Smooth muscle cell of the brain vasculature (primary cell): ENCODE measurements around the gene POGLUT2.

ENCODE experiments used
- DNase-seq: peaks from one replicate; pipeline ENCODE4 v3.0.0-alpha.2; 2012; ENCODE audit warnings: low read depth, low spot score

POGLUT2 gene

DNA sequence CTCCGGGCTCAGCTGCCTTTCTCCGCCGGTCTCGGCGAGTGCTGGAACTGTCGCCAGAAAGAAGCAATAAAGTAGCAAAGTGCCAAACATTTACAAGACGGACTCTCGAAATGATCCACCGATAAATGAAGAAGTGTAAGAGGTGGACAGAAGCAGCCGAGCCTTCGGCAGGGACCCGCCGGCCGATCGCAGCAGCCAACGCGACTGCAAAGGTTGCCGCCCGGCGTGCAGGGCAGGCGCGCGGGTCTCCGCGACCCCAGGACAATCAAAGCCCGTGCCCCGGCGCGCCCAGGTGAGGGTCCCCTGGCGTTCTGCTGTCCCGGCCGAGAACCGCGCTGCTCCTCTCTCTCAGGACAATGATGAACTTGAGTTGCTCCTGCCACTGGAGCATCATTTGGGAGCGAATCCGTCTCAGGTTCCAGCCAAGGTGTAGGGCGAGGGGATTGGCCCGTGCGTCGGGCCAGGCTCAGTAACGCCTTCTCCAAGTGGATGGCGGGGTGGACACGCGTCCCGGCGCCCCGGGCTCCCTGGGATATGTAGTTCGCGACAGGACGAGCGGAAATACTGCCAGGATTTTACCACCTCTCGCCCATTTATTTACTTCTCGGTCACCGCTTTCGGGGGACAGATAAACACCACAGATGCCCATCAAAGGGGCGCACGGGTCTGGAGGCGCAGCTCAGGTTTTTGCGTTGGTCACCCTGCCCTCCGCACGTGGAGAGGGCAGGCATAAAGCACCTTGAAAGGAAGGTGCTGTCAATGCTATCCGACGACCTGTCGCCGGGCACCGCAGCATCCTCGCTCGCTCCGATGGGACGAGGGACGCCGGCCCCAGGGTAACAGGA is at the start of gene POGLUT2, which contains the start of gene BIVM:
Gene POGLUT2, minus strand, starts transcription at position 396 of the 845 bp plus-strand sequence. Its CDS starts 306 bp downstream, at position 90.
Gene BIVM, plus strand, starts transcription at position 539 of the 845 bp plus-strand sequence. CDS start 8,149 bp downstream, outside the sequence.
- peak; percentile 71 for DNase-seq

DNA sequence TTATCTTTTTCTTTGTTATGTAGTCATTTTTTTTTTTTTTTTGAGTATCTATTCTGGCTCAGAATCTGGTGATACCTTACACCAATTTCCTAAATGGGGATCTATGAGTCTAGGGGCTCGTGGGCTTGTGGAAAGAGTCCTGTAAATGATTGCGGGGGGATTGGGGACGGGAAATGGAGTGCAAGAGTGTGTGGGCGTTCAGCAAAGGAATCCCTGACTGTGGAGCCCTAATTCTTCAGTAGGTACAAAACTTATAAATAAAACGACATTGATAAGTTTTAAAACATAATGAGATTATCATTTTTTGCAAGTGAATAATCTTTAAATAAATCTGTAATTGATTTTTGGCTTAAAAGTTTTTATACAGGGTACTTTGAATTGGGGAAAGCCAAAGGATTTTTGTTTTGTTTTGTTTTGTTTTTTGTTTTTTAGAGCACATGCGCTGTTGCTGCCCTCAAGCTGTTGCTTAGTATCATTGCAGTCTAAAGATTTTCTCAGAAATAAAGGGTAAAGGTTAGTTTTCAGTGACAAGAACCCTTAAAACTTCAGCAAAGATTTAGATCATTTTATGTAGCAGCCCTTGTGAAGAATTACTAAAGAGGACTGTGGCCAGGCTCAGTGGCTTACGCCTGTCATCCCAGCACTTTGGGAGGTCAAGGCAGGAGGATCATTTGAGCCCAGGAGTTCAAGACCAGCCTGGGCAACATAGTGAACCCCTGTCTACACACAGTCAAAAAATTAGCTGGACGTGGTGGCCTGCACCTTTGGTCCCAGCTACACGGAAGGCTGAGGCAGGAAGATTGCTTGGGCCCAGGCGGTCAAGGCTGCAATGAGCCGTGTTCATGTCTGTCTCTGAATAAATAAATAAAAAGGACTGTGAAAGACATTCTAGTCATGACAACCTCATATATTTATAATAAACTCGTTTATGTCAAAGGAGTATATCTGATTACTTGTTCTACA is 48.8 kb upstream of the POGLUT2 start:
- no peak for DNase-seq

DNA sequence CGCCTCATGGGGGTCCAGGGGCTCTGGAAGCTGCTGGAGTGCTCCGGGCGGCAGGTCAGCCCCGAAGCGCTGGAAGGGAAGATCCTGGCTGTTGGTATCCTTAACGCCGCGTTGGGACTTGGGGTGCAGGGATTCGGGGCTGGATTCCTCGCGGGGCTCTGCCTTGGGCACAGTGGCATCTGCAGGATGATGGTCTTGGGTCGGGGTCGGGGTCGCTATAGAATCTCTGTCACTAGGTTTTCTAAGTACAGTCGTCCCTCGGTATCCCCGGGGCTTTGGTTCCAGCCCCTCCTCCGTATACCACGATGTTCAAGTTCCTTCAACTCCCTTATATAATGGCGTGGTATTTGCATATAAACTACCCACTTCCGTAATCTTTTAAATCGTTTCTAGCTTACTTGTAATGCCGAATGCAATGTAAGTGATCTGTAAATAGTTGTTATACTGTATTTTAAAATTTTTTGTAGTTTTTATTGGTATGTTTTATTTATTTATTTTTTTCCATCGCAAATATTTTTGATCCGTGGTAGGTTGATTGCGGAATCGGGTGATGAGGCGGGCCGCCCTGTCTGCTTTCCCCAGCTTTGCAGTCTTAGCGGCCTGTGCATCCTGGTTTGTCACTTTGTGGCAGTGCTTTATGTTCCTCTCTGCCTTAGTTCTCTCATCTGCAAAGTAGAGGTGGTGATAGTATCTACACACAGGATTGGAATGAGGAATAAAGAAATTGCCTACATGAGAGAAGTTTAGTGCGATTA is 47.7 kb upstream of the POGLUT2 start:
- DNase-seq, result no peak

DNA sequence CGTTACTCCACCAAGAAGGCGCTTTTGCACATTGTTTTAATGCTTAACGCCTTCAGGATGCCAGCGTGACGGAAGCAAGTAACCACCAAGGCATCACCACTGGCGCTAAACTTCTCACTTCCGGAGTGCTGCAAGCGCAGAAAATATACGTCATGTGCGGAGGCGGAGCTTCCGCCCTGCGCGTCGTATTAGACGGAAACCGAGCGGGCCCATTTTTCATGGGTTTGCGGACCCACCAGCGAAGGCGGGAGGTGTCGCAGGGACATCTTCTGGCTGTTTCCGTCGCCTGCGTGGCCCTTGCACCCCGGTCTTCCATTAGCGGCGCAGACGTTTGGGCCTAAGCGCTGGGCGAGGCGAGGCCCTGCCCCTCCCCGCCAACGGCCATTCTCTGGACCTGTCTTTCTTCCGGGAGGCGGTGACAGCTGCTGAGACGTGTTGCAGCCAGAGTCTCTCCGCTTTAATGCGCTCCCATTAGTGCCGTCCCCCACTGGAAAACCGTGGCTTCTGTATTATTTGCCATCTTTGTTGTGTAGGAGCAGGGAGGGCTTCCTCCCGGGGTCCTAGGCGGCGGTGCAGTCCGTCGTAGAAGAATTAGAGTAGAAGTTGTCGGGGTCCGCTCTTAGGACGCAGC is 47.0 kb upstream of the POGLUT2 start, which contains the start of gene ERCC5:
Gene ERCC5, plus strand, starts transcription at position 403 of the 631 bp plus-strand sequence. CDS start 235 bp downstream, outside the sequence.
- DNase-seq, result peak; percentile 88

DNA sequence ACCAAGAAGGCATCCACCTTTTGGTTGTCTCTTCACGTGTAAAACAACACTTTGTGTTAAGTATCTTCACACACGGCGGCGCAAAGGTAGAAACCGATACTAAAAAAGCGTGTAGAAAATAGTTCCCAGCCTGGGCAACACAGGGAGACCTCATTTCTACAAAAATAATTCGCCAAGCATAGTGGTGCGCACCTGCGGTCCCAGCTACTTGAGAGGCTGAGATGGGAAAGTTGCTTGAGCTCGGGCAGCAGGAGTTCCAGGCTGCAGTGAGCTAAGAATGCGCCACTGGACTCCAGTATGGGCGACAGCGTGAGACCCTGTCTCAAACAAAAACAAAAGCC is 46.5 kb upstream of the POGLUT2 start:
- no peak for DNase-seq

DNA sequence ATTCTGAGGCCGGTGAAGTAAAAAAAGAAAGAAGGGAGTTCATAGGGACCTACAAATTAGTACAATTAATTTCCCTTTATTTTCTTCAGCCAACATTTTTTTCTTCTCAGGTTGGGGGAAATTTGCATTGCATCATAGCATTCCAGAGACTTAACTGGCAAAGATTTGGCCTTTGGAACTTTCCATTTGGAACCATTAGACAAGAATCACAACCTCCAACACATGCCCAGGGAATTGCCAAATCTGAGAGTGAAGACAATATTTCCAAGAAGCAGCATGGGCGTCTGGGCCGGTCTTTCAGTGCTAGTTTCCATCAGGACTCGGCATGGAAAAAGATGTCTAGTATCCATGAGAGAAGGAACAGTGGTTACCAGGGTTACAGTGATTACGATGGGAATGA is 40.7 kb upstream of the POGLUT2 start:
- DNase-seq, result no peak

DNA sequence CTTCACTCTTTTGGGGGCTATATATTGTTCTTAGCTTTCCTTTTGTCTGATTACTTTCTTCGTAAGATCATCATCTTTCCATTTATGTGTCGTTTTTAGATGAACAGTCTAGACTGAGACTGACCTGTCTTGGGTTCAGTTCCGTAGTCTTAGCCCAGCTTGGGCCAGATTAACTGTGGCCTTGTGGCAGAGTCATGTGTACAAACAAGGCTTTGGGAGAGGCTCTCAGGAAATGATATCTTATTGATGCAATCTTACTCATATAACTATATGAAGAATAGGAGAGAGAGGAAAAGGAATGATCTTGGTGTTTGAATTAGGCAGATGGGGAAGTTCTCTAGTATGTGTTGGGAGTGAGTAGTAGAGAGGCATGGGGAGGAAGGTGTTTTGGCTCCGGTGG is 40.2 kb upstream of the POGLUT2 start:
- no peak for DNase-seq

DNA sequence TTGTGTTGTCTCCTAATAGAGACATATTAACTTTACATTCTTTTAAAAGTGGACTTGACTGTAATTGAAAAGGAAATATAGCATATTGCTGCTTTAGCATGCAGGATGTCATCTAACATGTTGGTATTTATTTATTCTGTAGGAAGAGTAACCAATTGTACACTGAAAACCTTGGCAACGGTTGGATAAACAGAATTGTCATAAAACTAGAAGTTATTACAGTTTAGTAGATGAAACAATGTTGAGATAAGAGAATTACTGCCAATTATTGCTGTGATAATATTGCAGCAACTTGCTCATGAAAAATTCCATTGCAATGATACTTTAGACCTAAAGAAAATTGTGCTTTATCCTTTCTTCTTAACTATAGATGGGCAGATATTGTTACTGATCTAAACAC is 39.5 kb upstream of the POGLUT2 start:
- DNase-seq, result no peak

DNA sequence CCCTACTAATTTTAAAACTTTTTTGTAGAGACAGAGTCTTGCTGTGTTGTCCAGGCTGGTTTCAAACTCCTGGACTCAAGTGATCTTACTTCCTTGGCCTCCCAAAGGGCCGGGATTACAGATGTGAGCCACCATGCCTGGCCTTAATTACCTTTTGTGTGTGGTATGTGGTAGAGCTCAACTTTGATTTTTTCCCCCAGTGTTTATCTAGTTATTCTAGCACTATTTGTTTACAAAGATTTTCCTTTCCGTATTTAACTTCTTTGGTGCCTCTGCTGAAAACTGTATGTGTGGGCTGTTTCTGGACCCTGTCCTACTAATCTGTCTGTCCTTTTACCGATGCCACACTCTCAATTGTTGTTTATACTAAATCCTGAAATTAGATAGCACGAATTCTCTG is 37.7 kb upstream of the POGLUT2 start:
- no peak for DNase-seq

DNA sequence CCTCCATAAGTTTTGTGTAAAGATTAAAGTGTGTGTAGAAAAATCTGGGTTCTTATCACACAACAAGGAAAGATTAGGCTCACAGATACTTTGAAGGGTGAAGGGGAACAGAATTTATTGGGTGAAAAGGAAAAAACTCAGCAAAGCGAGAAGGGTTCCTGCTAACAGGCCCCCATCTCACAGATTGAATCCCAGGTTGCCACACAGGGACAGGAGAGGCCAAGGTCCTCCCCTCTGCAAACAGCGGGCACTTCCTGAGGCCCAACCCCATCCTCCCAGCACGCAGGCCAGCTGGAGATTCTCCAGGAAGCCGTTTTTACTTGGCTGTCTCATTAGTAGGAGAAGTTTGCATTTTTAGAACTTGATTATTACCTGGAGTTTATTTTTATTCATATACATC is 31.9 kb upstream of the POGLUT2 start:
- no peak for DNase-seq

DNA sequence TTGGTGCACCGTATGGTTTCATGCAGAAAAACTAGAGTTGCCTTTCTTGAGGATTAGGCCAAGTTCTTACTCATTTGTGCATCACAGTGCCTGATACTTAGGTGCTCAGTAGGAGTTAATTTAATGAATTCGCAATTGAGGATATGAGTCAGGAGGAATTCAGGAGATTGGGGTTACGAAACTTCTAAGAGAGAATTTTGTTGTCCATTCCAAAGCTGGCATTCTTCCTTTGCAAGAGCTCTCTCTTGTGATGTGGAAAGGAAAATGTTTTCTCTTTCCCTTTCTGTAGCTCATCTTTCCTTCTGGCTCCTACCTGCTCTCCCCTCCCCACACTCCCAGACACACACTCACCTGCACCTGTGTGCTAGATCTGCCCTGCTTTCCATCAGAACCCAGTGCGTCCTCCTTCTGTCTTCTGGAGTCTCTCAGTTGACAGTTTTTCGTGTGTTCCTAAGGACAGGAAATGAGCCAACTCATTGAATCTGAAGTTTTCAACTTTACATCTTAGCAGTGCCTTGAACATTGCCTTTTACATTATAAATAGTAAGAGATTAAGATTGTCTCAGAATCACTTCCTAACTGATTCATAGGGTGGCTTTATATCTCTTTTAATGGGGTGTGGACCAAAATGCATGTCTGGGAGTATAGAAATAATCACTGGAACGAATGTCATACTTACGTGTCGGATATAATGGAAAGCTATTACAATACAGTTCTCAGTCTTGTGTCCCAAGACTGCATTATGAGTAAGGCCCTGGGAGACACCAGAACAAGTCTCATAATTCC is 27.3 kb upstream of the POGLUT2 start:
- DNase-seq, result no peak

DNA sequence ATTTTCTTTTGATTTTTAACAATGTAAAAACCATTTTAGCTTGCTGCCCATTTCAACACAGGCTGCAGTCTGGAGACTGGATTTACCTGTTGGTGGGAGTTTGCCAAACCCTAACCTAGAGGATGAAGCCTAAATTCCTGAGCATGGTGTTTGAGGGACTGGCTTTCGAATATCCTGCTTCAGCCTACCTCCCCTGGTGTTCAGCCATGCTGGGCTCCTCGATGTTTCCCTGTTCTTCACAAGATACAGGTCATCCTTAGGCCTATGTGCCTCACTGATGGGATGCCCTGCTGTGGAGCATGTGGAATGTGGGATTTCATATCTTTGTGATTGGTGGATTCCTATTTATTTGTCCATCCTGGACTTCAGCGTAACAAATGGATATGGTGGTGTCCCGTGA is 26.6 kb upstream of the POGLUT2 start:
- no peak for DNase-seq

DNA sequence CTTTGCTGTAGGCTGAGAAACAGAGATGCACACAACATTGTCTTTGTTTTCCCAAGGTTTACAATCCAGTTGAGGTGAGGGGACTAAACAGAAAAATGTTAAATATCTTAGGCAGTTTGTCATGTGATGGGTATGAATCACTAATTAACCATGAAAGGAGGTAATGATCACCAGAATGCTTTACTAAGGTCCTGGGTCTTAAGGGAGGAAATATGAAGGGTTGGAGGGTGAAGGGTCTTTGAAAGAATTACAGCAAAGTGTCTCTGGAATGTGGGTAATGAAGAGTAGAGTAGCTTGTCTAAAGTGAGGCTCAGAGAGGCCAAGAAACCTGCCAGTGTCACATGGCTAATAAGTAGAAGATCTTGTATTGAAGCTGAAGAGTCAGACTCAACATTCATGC is 19.1 kb upstream of the POGLUT2 start:
- no peak for DNase-seq

DNA sequence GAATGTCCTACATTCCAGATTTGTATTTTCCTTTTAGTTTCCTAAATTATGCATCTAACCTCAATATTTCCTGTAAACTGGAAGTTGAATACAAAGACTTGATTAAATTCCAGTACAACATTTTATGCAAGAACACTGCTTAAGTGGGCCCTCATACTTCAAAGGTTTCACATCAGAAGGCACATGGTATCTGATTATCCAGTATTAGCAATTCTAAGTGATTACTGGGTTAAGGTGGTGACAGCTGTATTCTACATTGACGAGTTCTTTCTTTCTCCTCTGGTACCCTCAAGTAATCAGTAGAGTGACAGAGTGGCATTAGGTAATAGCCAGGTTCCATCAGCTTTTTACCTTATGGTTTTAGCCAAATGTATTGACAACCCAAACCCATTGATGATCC is 18.5 kb upstream of the POGLUT2 start:
- no peak for DNase-seq

DNA sequence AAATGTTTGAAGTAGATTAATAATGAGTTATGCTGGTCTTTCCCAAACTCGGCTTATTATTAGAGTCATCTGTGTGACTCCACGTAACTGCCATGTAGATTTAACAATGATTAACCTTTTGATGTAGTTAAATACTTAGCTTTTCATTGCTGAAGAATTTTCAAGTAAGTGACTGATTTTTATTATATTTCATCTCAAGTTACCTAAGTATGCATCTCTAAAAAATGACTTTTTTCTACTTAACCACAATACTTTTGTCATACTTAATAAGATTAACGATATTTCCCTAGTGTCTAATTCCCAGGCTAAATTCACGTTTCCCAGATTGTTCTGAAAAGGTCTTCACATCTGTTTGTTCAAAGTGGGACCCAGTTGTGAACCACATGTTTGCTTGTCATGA is 17.9 kb upstream of the POGLUT2 start:
- DNase-seq, result no peak

DNA sequence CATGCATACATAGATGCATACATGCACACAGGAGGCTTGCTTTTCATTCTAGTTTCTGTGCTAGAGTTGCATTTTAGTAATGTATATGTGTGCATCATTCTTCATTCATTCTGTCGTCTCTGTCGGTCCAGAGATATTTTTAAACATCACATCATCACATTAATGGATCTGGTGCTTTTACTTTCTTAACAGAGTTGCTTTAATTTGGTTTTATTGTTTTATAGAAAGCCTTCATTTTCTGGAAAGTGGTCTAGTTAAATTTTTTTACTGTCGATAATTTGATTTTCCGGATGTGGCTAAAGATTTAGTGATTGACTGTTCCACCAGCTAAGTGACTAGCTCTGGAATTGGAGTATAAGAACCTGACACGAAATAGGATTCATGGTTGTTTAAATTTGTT is 17.0 kb upstream of the POGLUT2 start:
- no peak for DNase-seq

DNA sequence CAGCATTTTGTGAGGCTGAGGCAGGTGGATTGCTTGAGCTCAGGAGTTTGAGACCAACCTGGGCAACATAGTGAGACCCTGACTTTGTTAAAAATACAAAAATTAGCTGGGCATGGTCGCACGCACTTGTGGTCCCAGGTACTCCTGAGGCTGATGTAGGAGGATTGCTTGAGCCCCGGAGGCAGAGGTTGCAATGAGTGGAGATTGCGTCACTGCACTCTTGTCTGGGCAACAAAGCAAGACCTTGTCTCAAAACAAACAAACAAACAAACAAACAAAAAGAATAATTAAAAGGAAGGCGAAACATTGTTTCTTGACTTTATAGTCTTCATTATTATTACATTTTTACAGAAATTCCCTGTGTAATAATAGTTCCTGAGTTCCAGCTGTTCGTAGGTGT is 16.0 kb upstream of the POGLUT2 start:
- DNase-seq, result no peak

DNA sequence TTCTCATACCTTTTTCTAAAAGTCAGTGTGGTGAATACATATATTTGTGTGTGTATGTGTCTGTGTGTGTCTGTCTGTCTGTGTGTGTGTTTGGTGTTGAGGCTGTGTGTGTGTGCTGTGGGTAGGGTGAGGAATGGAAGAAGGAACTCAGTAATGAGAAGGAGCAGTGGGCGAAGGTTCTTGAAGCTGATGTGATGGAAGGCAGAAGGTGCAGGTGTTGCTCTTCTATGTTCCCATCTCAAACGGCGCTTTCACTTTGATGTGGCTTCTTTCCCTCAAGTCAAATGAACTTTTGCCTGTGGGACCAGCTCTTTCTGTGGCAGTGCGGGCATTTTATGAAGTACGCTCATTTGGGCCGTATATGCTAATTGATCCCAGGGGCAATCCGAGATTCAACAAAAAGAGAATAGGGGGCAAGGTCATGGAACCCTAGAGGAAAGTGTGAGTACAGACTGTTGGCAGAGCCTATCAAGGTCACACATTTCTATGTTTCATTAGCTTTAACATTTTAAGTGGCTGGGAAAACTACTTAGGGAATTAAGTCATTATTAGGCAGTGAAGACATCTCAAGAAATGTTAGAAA is 15.3 kb upstream of the POGLUT2 start:
- DNase-seq, result no peak

DNA sequence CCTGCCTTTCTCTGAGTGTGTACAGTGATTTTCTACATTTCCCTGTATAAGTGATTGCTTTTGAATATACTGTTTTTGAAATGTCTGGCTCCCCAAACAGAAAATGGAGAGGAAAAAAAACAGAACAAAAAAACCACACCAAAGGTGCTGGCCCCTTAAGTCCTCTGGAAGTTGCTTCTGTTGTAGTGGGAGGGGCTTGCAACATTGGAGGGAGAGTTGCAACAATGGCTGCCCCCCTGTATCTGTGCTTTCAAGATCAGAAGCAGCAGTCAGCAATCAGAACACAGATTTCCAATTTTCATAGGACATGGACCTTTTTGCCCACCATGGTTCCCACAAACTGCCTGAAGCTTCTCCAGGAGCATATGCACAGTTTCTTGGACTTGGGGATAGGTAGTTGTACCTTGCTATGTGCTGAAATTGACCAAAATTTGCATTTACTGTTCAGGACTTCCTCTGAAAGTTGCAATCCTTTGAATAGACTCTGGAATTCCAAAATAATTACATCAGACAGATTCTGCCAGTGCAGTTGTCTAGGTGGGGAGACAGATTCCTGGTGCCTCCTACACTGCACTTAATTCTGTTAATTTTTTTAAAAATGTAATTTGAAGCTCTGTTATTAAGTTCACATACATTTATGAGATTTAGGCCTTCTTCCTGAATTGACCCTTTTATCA is 14.0 kb upstream of the POGLUT2 start:
- DNase-seq, result no peak
